Brain pericyte (primary cell): Measurements from ENCODE around the gene BNIP3.

Experiments used
- DNase-seq: peaks from one replicate; pipeline ENCODE4 v3.0.0-alpha.2; 2012; ENCODE audit warnings: low read depth, low spot score

BNIP3 gene

GRCh38 chr10:131978366-131978765 lies 3.4 kb downstream of the BNIP3 start:
- DNase-seq, result no peak

- DNase-seq, result no peak
Observed at GRCh38 chr10:131977323-131978096, 4.2 kb downstream of the BNIP3 start.

GRCh38 chr10:131975796-131976195 lies 5.9 kb downstream of the BNIP3 start:
- no peak for DNase-seq

- DNase-seq, result no peak
Observed at GRCh38 chr10:131975003-131975402, 6.7 kb downstream of the BNIP3 start.

GRCh38 chr10:131974034-131974817 lies 7.5 kb downstream of the BNIP3 start:
- DNase-seq, result no peak

GRCh38 chr10:131973160-131973951 lies 8.4 kb downstream of the BNIP3 start:
- no peak for DNase-seq

- DNase-seq, result no peak
Observed at GRCh38 chr10:131972474-131973071, 9.2 kb downstream of the BNIP3 start.

GRCh38 chr10:131971591-131971990 lies 10.1 kb downstream of the BNIP3 start:
- no peak for DNase-seq

- DNase-seq, result no peak
Observed at GRCh38 chr10:131970946-131971345, 10.8 kb downstream of the BNIP3 start.

- no peak for DNase-seq
Observed at GRCh38 chr10:131968949-131969348, 12.8 kb downstream of the BNIP3 start.

GRCh38 chr10:131964298-131964697 lies 17.4 kb downstream of the BNIP3 start:
- no peak for DNase-seq

GRCh38 chr10:131963811-131964210 lies 17.9 kb downstream of the BNIP3 start:
- no peak for DNase-seq

- DNase-seq, result no peak
Observed at GRCh38 chr10:131963350-131963749, 18.4 kb downstream of the BNIP3 start.

GRCh38 chr10:131961777-131962662 lies 19.7 kb downstream of the BNIP3 start:
- DNase-seq, result no peak

GRCh38 chr10:131961047-131961776 lies 20.5 kb downstream of the BNIP3 start:
- DNase-seq, result no peak

GRCh38 chr10:131960631-131961046 lies 21.1 kb downstream of the BNIP3 start:
- DNase-seq, result no peak

- DNase-seq, result no peak
Observed at GRCh38 chr10:131959841-131960240, 21.9 kb downstream of the BNIP3 start.

- DNase-seq, result no peak
Observed at GRCh38 chr10:131955591-131956340, 26.0 kb downstream of the BNIP3 start.

GRCh38 chr10:131954356-131954965 lies 27.3 kb downstream of the BNIP3 start:
- DNase-seq, result no peak
